ENCODE results near the gene MKRN2.
A peak's percentile ranks its signal among the peaks of the same experiment; 100 is the strongest.

MKRN2 gene

DNA sequence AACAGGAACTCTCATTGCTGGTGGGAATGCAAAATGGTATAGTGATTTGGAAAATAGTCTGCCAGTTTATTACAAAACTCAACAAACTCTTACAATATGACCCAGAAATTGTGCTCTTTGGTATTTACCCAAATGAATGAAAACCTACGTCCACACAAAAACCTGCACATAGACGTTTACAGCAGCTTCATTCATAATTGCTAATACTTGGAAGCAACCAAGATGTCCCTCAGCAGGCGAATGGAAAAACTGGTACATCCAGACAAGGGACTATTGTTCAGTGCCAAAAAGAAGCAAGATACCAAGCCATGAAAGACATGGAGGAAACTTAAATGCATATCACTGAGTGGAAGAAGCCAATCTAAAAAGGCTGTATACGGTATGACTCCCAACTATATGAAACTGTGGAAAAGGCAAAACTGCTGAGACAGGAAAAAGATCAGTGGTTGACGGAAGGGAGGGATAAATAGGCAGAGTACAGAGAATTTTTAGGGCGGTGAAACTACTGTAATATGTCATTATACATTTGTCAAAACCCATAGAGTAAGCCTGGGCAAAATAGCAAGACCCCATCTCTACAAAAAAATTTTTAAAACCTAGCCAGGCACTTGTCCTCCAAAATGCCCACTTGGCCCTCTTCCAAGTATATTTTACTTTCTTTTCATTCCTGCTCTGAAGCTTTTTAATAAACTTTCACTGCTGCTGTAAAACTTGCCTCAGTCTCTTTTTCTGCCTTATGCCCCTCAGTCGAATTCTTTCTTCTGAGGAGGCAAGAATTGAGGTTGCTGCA, 6.7 kb upstream of the MKRN2 start:
- CTCF ChIA-PET: no interaction called here
- POLR2A ChIA-PET (ENCODE audit: low non-redundant PET): no interaction called here
- H3K27ac ChIP-seq: no peak overlapping the region
- no peak for DNase-seq (ENCODE audit: low spot score)
- TF ChIP-seq, protein P1, sequence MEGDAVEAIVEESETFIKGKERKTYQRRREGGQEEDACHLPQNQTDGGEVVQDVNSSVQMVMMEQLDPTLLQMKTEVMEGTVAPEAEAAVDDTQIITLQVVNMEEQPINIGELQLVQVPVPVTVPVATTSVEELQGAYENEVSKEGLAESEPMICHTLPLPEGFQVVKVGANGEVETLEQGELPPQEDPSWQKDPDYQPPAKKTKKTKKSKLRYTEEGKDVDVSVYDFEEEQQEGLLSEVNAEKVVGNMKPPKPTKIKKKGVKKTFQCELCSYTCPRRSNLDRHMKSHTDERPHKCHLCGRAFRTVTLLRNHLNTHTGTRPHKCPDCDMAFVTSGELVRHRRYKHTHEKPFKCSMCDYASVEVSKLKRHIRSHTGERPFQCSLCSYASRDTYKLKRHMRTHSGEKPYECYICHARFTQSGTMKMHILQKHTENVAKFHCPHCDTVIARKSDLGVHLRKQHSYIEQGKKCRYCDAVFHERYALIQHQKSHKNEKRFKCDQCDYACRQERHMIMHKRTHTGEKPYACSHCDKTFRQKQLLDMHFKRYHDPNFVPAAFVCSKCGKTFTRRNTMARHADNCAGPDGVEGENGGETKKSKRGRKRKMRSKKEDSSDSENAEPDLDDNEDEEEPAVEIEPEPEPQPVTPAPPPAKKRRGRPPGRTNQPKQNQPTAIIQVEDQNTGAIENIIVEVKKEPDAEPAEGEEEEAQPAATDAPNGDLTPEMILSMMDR (conservative IDR thresholded peaks at IDR 0.05; ENCODE audit: low read depth): no peak

DNA sequence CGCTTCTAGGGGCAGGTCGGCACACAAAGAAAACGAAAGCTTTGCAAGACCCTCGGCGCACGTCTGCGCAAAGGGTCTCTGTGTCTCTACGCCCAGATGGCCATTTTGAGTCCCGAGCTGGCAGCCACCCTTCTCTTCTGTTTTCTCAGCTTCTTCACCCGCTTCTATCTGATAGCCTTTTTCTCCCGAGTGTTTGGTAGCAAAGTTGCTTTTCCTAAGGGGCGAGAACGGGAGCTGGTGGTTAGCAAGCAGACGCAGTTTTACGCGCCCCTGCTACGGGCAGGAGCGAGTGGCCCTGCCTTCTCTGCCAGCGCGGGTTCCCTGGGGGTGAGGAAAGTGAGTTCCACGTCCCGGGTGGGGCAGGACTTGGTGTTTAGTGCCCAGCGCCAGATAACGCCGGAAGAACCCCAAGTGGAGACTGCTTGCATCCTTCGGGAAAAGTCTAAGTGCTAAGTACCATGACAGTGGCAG, 2.9 kb upstream of the MKRN2 start:
- POLR2A ChIA-PET (ENCODE audit: low non-redundant PET): no interaction called here
- peak overlapping the region; percentile 75 for H3K27ac ChIP-seq
- DNase-seq (ENCODE audit: low spot score): no peak
- TF ChIP-seq, protein P1 (conservative IDR thresholded peaks at IDR 0.05; ENCODE audit: low read depth): no peak
- CTCF ChIA-PET: interaction anchor here (0.6 to 0.7 kb wide), 2 partner anchors 708 to 1040 kb away, joined by 3 read pairs; no protein-coding TSS in a partner anchor

DNA sequence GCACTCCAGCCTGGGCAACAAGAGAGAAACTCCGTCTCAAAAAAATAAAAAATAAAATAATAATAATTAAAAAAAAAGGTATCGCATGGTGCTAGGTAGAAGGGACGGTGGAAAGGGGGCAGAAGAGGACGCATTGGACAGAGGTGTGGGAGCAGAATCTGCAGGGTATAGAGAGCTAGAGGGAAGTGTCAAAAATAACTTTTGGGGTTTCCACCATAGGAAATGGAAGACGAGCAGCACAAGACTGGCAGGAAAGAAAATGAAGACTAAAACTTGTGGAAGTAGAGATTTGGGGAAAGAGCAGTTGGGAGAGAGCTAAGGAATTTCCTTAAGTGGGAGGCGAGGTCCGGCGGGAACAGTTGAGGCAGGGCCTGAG, 585 bp upstream of the MKRN2 start:
- H3K27ac ChIP-seq: peak overlapping the region; percentile 95
- POLR2A ChIA-PET (ENCODE audit: low non-redundant PET): interaction anchor here (0.6 kb wide), 1 partner anchor 434 kb away, joined by 3 read pairs; no protein-coding TSS in a partner anchor
- TF ChIP-seq, protein P1 (conservative IDR thresholded peaks at IDR 0.05; ENCODE audit: low read depth): no peak
- no peak for DNase-seq (ENCODE audit: low spot score)
- CTCF ChIA-PET: interaction anchor here (0.7 kb wide), 1 partner anchor 1829 kb away, joined by 5 read pairs; no protein-coding TSS in a partner anchor

DNA sequence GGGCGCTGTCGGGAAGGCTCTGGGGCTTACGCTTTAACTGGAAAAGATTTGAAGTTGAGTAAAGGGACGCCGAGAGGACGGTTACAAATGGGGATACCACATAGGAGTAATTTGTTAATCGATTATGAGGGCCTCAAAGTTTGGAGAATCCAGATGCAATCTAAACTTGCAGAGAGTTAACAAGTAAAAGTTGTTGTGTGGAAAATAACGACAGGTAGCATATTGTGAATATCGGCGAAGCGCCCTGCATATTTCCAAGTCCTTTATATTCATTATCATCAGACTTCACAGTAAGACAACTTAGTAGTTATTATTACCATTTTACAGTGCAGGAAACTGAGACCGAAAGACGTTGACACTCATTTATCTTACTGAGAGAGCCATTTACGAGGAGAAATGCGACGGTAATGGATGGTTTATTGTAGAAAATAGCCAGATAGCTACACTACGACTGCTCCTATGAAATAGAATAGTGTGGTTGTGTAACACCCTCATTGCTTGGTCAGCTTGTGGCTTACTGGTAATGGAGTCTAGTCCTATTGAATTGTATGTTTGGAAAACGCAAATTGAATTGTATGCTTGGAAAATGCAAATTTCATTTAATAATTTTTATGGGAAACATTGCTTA, 700 bp downstream of the MKRN2 start:
- no peak for DNase-seq (ENCODE audit: low spot score)
- ChIA-PET CTCF (no interaction called here), POLR2A (ENCODE audit: low non-redundant PET) (no interaction called here)
- H3K27ac ChIP-seq: peak overlapping the region; percentile 95
- TF ChIP-seq, protein P1 (conservative IDR thresholded peaks at IDR 0.05; ENCODE audit: low read depth): no peak

DNA sequence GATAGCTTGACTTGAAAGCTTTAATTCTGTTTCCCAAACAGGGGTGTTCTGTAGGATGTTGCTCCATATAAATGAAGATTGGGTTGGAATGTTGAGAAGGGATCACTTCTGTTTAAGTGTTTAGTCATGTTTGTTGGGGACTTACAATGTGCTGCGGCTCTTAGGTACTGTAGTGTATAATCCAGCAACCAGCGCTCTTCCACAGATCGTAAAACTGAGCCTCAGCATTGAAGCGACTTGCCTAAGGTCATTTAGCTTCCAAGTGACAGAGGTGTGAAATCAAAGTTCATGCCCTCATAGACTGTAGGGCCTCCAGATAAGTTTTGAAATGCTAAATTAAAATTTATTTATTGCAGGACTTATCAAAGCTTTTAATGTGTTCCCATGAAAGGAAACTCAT, 1.8 kb downstream of the MKRN2 start:
- POLR2A ChIA-PET (ENCODE audit: low non-redundant PET): no interaction called here
- H3K27ac ChIP-seq: no peak overlapping the region
- no peak for DNase-seq (ENCODE audit: low spot score)
- TF ChIP-seq, protein P1 (conservative IDR thresholded peaks at IDR 0.05; ENCODE audit: low read depth): no peak
- CTCF ChIA-PET: interaction anchor here (0.5 kb wide), 2 partner anchors 12 to 175 kb away, joined by 4 to 5 read pairs; no protein-coding TSS in a partner anchor

DNA sequence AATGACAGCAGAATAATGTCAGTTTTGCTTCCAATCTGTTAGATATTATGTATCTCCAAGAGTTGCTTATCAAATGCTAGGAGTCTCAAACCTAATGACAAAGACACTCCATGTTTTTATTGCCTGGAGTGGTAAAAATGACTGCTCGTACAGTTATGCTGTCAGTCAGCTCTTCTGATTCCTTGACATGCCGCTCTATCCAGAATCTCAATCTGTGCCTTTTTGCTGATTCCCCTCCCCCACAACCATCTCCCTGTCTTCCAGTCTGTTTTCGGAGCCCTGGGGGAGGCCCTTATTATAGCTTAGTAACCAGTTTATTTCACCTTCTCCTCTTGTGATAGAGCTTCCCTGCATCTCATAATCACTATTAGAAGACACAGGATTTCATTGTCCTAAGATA, 2.6 kb downstream of the MKRN2 start:
- no peak overlapping the region for H3K27ac ChIP-seq
- TF ChIP-seq, protein P1 (conservative IDR thresholded peaks at IDR 0.05; ENCODE audit: low read depth): no peak
- ChIA-PET CTCF (no interaction called here), POLR2A (ENCODE audit: low non-redundant PET) (no interaction called here)
- no peak for DNase-seq (ENCODE audit: low spot score)
